ENCODE data around the gene ZFAND3.

GRCh38 chr6:38091613-38092012 lies 272.1 kb downstream of the ZFAND3 start:
- TF ChIP-seq CTCF (conservative IDR thresholded peaks at IDR 0.05; ENCODE audit: low read length): no peak
- TF ChIP-seq EZH2phosphoT487 (IDR thresholded peaks at IDR 0.05; ENCODE audit: borderline replicate concordance, low read depth, low read length): no peak

Measured in OCI-LY7 (cell line).